A673 (cell line): ENCODE results near the gene PFKFB4. TPM values are rescaled to one million over a fixed set of nuclear protein-coding genes. Genes with fewer than 3 reads are reported as not detected.

Experiments used
- BruUV-seq: library from RNA; stranded (reverse); fragments of 400-500 nt; replicated peaks from 2 replicates; lab custom pipeline; 2021; lab: Mats Ljungman, UMichigan
- CTCF ChIA-PET: fragments of 300-600 bp; sonication (Branson Sonifier 250); formaldehyde crosslinking; loops from one replicate; lab custom pipeline; 2022; ENCODE audit warnings: antibody characterized with exemption; lab: Charles Lee
- POLR2A ChIA-PET: fragments of 300-600 bp; sonication (Branson Sonifier 250); formaldehyde crosslinking; loops from one replicate; lab custom pipeline; 2022; ENCODE audit warnings: antibody characterized with exemption; ENCODE audit not compliant: low non-redundant PET; lab: Charles Lee
- DNase-seq: peaks from one replicate; pipeline ENCODE4 v3.0.0-alpha.2; 2015; ENCODE audit warnings: low spot score
- H3K27ac ChIP-seq: fragments of 200-600 bp; sonication (generic); 2 replicates; pipeline ENCODE4 v1.5.1; 2016; ENCODE audit warnings: mixed run types, low read depth, mild to moderate bottlenecking, mixed read lengths, antibody characterized with exemption, low read length; ENCODE audit not compliant: poor library complexity, severe bottlenecking
- H3K27me3 ChIP-seq: fragments of 200-600 bp; sonication (generic); replicated peaks from 2 replicates; pipeline ENCODE4 v1.6.1; 2017; ENCODE audit warnings: mixed run types, low read depth, mild to moderate bottlenecking, mixed read lengths, antibody characterized with exemption, low read length; ENCODE audit not compliant: insufficient read depth, poor library complexity
- H3K36me3 ChIP-seq: fragments of 200-600 bp; sonication (generic); 2 replicates; pipeline ENCODE4 v1.6.1; 2016; ENCODE audit warnings: mixed run types, mild to moderate bottlenecking, mixed read lengths, antibody characterized with exemption, low read length; ENCODE audit not compliant: insufficient read depth, poor library complexity, severe bottlenecking
- H3K4me1 ChIP-seq: fragments of 200-600 bp; sonication (generic); 2 replicates; pipeline ENCODE4 v1.6.1; 2017; ENCODE audit warnings: mixed run types, mild to moderate bottlenecking, mixed read lengths, antibody characterized with exemption, low read length; ENCODE audit not compliant: insufficient read depth, poor library complexity, severe bottlenecking
- H3K4me3 ChIP-seq: fragments of 200-600 bp; sonication (generic); 2 replicates; pipeline ENCODE4 v1.5.1; 2016; ENCODE audit warnings: low read depth, mixed run types, mild to moderate bottlenecking, mixed read lengths, low read length; ENCODE audit not compliant: poor library complexity, severe bottlenecking
- H3K9me3 ChIP-seq: fragments of 200-600 bp; sonication (generic); 2 replicates; pipeline ENCODE4 v1.6.1; 2016; ENCODE audit warnings: mixed run types, low read depth, mild to moderate bottlenecking, mixed read lengths, antibody characterized with exemption, low read length; ENCODE audit not compliant: poor library complexity, severe bottlenecking
- EZH2 ChIP-seq: fragments of 200-600 bp; sonication (generic); IDR thresholded peaks from 2 replicates; pipeline ENCODE4 v1.6.1; 2017; ENCODE audit warnings: borderline replicate concordance, low read depth, mild to moderate bottlenecking, mixed read lengths, antibody characterized with exemption, low read length; ENCODE audit not compliant: poor library complexity, severe bottlenecking
- intact Hi-C: fragments of 100-400 bp; cut with micrococcal nuclease; formaldehyde crosslinking; loops from one replicate; pipeline ENCODE4 v1.10.0; 2022; ENCODE audit not compliant: unreplicated experiment
- total RNA-seq: library from RNA; stranded (reverse); gene quantifications from 2 replicates; pipeline ENCODE4 v1.2.3, GENCODE V29; 2021
- TF ChIP-seq, protein P1 (sequence below): fragments of 300-800, 200-600 bp; sonication (generic); conservative IDR thresholded peaks from 2 replicates; pipeline ENCODE4 v1.5.1; 2017; ENCODE audit warnings: low read depth, mild to moderate bottlenecking, antibody characterized with exemption, low read length, moderate library complexity, mixed read lengths

PFKFB4 gene
- total RNA-seq, 1 experiment from 2014 or later = 5.0 TPM

DNA sequence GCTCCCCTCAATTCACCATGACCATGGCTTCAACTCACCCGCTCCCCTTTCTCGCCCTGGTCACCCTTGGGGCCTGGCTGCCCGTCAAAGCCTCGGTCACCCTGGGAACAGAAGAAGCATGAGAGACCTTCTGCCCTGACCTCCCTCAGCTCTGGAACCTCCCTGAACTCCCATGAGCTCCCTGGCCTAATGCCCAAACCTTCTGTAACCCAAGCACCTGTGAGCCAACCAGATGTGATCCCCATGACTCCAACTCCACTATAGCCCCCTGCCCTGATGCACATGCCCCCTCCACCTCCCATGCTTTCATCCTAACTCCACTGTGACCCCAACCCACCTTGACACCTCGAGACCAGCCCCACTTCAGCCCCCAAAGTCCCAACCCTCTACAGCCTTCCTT is 10.5 kb upstream of the PFKFB4 start:
- intact Hi-C loops = no loop called here
- no peak overlapping the region for H3K4me3 ChIP-seq
- H3K4me1 ChIP-seq = peaks cover 9% of the 10 kb centered on the region
- TF ChIP-seq, protein P1, sequence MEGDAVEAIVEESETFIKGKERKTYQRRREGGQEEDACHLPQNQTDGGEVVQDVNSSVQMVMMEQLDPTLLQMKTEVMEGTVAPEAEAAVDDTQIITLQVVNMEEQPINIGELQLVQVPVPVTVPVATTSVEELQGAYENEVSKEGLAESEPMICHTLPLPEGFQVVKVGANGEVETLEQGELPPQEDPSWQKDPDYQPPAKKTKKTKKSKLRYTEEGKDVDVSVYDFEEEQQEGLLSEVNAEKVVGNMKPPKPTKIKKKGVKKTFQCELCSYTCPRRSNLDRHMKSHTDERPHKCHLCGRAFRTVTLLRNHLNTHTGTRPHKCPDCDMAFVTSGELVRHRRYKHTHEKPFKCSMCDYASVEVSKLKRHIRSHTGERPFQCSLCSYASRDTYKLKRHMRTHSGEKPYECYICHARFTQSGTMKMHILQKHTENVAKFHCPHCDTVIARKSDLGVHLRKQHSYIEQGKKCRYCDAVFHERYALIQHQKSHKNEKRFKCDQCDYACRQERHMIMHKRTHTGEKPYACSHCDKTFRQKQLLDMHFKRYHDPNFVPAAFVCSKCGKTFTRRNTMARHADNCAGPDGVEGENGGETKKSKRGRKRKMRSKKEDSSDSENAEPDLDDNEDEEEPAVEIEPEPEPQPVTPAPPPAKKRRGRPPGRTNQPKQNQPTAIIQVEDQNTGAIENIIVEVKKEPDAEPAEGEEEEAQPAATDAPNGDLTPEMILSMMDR = no peak
- no peak for TF ChIP-seq EZH2
- ChIA-PET CTCF (no interaction called here), POLR2A (no interaction called here)
- no peaks in the 10 kb centered on the region for H3K36me3 ChIP-seq
- no peak for DNase-seq
- no peaks in the 10 kb centered on the region for H3K9me3 ChIP-seq
- H3K27ac ChIP-seq = no peak overlapping the region
- no TSS peak for BruUV-seq
- no peaks in the 10 kb centered on the region for H3K27me3 ChIP-seq

DNA sequence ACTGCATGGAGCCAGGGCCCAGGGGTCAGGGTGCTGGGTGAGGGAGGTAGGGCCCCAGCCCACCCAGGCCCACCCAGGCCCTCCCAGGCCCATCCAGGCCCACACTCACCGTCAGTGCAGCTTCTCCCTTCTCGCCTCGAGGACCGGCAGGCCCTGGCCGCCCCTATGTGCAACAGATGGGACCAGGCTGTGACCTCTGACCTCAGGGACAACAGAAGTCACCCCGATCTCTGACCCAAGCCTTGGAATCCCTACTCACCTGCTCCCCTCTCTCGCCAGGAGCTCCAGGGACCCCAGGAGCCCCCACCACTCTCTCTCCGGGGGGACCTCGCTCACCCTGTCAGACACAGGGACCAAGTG is 9.8 kb upstream of the PFKFB4 start:
- no peak for TF ChIP-seq EZH2
- TF ChIP-seq, protein P1 = no peak
- no TSS peak for BruUV-seq
- Histone ChIP-seq H3K4me1 (peaks cover 9% of the 10 kb centered on the region), H3K4me3 (no peak overlapping the region), H3K36me3 (no peaks in the 10 kb centered on the region), H3K9me3 (no peaks in the 10 kb centered on the region), H3K27me3 (no peaks in the 10 kb centered on the region), H3K27ac (no peak overlapping the region)
- DNase-seq = no peak
- POLR2A ChIA-PET = no interaction called here
- CTCF ChIA-PET = no interaction called here
- intact Hi-C loops = no loop called here

DNA sequence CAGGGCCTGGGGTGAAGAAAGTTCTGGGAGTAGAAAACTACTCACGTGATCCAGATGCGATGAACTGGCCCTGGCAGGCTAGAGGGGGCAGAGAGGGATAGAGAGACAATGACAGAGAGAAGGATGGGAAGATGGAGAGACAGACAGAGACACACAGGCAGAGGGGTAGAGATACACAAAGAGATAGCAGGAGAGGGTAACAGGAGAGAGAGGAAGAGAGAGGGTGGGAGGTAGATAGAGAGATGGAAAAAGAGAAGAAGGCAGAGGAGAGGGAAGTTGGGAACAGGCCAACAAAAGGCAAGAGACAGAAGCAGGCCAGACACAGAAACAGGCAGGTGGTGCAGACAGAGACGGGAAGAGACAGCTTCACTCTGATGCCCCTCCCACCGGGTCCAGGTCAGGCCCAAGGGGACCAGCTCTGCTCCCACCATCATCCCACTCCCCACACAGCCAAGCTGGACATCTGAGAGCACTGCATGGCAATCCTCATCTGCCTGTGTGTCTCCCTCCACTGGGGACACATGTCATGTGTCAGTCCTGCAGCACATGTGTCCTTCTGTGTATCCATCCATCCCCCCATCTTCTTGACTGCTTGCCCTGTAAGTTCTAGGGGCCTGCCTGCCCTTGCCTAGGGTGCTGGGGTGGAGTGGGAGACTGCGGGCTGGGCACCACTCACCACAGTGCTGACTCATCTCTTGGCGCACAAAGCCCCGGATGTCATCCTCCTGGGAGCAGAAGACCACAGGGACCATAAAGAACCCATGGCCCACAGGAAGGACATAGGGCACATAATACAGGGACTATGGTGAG is 9.2 kb upstream of the PFKFB4 start:
- Histone ChIP-seq H3K9me3 (no peaks in the 10 kb centered on the region), H3K27me3 (no peaks in the 10 kb centered on the region), H3K4me1 (peaks cover 9% of the 10 kb centered on the region), H3K4me3 (no peak overlapping the region), H3K36me3 (no peaks in the 10 kb centered on the region), H3K27ac (no peak overlapping the region)
- peak; percentile 12 for DNase-seq
- ChIA-PET POLR2A (no interaction called here), CTCF (no interaction called here)
- intact Hi-C loops = no loop called here
- BruUV-seq = no TSS peak
- no peak for TF ChIP-seq EZH2
- TF ChIP-seq, protein P1 = no peak
